ENCODE results near the gene ERC1.

GRCh38 chr12:1289371-1290155 is 298.5 kb downstream of the ERC1 start:
- TF ChIP-seq CTCF (IDR thresholded peaks at IDR 0.05; ENCODE audit: low read depth, low read length) (no peak), POLR2A (IDR thresholded peaks at IDR 0.05; ENCODE audit: extremely low read depth, insufficient read length) (no peak), MAX (IDR thresholded peaks at IDR 0.05; ENCODE audit: low read depth, low read length) (no peak), MYC (IDR thresholded peaks at IDR 0.05; ENCODE audit: low read depth, low read length) (no peak)

Measured in NB4 (cell line).